Fibroblast of villous mesenchyme (primary cell): ENCODE results near the gene EED. TPM values are rescaled to one million over a fixed set of nuclear protein-coding genes. Genes with fewer than 3 reads are reported as not detected.
"Not testable (repeated sequence)": the region's sequence is repeated elsewhere in the genome, so short reads cannot be mapped to it uniquely, and the experiment has no call there.

Experiments
- DNase-seq: peaks from one replicate; pipeline ENCODE4 v3.0.0-alpha.2; 2010; ENCODE audit warnings: low read depth
- H3K4me3 ChIP-seq: 2 replicates; pipeline ENCODE4 v1.5.1; 2011; ENCODE audit warnings: low read depth, mild to moderate bottlenecking, low read length
- total RNA-seq: library from RNA; depleted of rRNA; stranded (reverse); fragments of >200 nt; gene quantifications from 2 replicates; pipeline ENCODE4 v1.2.3, GENCODE V29; 2012
- TF ChIP-seq, protein P1 (sequence below): IDR thresholded peaks from 2 replicates; pipeline ENCODE4 v1.5.1; 2012; ENCODE audit warnings: low read depth, mild to moderate bottlenecking, low read length; ENCODE audit not compliant: insufficient read depth

Gene EED
- total RNA-seq, 1 donor = 25.9 TPM

DNA sequence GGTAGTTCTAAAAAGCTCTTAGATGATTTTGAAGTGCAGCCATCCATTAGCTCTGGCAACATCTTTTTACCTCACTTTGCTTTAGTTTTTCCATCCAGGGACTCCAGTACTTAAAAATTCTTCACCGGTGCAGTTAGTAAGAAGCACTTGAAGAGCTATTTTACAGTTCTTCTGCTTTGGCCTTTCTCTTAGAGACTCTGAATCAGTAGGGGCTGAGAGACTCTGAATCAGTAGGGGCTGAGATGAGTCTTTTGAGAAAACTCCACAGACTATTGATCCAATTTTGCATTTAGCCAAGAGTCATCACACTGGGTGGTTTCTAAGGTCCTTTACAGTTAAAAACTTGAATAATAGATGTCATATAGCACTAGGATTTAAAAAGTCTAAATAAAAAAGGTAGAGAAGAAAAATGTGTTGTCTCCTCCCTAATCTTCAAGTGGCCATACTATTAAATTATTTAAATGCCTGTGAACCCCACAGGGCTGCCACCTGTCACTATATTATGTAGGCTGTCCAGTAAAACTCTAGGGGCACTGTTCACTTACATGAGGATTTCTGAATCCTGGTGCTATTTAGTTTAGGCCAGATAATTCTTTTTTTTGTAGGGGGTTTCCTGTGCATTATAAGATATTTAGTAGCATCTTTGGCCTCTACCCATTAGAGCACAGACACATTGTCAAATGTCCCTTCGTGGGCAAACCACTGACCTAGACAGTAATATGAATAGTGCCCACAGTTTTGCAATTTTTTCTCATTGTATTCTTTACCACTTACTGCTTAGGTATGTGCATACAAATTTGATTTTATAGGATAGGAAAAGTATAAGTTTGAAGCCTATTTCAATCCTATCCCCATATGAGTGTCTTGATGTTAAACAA, 31.2 kb downstream of the EED start:
- H3K4me3 ChIP-seq = no peak overlapping the region
- DNase-seq = no peak
- TF ChIP-seq, protein P1, sequence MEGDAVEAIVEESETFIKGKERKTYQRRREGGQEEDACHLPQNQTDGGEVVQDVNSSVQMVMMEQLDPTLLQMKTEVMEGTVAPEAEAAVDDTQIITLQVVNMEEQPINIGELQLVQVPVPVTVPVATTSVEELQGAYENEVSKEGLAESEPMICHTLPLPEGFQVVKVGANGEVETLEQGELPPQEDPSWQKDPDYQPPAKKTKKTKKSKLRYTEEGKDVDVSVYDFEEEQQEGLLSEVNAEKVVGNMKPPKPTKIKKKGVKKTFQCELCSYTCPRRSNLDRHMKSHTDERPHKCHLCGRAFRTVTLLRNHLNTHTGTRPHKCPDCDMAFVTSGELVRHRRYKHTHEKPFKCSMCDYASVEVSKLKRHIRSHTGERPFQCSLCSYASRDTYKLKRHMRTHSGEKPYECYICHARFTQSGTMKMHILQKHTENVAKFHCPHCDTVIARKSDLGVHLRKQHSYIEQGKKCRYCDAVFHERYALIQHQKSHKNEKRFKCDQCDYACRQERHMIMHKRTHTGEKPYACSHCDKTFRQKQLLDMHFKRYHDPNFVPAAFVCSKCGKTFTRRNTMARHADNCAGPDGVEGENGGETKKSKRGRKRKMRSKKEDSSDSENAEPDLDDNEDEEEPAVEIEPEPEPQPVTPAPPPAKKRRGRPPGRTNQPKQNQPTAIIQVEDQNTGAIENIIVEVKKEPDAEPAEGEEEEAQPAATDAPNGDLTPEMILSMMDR = no peak

- TF ChIP-seq, protein P1 = no peak
- DNase-seq = peak; percentile 65
Measured at GRCh38 chr11:86277741-86278140, 33.2 kb downstream of the EED start.

DNA sequence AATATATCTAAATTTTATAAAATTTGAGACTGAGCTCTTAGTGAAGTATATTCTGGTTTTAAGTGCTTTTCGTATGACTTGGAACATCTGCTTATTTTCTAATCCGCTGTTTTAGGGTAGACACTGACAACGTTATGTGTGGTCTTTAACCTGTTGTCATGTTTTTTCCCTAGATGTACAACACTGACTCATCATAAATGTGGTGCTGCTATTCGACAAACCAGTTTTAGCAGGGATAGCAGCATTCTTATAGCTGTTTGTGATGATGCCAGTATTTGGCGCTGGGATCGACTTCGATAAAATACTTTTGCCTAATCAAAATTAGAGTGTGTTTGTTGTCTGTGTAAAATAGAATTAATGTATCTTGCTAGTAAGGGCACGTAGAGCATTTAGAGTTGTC, 33.7 kb downstream of the EED start:
- H3K4me3 ChIP-seq = no peak overlapping the region
- peak; percentile 80 for DNase-seq
- TF ChIP-seq, protein P1 = no peak

More at GRCh38 chr11:86277741-86278140, 33.2 kb downstream of the EED start:
- H3K4me3 ChIP-seq = no peak overlapping the region

DNA sequence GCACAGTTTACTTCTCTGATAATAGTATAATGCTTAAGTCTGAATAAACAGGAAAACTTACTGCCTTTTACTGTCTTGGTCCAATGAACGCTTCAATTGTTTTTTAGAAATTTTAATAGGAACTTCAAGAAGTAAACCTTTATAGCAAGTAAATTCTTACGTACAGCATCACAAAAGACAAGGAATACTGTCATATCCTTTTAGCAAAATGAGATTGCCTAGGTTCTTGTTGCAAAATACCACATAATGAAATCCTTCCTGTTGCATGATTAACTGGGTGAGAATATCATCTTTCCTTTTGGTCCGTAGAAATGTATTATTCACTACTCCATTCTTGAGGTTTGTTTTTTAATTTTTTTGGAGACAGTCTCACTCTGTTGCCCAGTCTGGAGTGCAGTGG, 35.2 kb downstream of the EED start:
- DNase-seq = no peak
- H3K4me3 ChIP-seq = no peak overlapping the region
- TF ChIP-seq, protein P1 = no peak

GRCh38 chr11:86287468-86287796, 42.9 kb downstream of the EED start:
- no peak overlapping the region for H3K4me3 ChIP-seq
- no peak for DNase-seq
- TF ChIP-seq, protein P1 = no peak

- DNase-seq = no peak
- no peak overlapping the region for H3K4me3 ChIP-seq
- TF ChIP-seq, protein P1 = no peak
Measured at GRCh38 chr11:86288776-86289507, 44.4 kb downstream of the EED start.

DNA sequence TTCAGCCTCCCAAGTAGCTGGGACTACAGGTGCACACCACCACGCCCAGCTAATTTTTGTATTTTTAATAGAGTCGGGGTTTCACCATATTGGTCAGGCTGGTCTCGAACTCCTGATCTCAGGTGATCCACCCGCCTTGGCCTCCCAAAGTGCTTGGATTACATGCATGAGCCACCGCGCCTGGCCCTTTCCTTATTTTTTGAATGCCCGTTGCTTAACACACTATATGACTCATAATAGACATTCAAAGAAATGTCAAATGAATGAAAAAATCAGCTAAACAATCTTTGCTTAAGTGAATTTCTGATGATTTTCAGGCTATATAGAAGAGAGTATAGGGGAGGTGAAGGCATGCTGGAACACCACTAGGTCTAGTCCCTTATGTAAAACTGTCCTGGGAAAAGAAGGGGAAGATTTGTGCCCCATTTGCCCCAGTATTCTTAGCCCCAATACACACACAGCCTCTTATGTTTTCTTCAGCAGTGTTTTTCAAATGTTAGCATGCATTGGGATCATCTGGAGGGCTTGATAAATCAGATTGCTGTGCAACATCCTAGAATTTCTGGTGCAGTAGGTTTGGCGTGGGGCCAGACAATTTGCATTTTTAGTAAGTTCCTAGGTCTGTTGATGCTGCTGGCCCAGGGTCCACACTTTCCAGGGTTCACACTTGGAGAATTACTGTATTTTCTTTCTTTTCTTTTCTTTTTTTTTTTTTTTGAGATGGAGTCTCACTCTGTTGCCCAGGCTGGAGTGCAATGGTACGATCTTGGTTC, 45.1 kb downstream of the EED start:
- not testable (repeated sequence) for H3K4me3 ChIP-seq, DNase-seq
